Activated CD4-positive, alpha-beta T cell treated with anti-CD3 and anti-CD28 coated beads, Interleukin-2, Interleukin-6, amounts not matched to agents 100 ng/mL and 50 ng/mL, durations not matched to agents 16 hours and 8 hours (primary cell): Measurements from ENCODE around the gene PIKFYVE.
"Not testable (repeated sequence)": the region's sequence is repeated elsewhere in the genome, so short reads cannot be mapped to it uniquely, and the experiment has no call there.

Source experiments
- DNase-seq: peaks from one replicate; pipeline ENCODE4 v3.0.0-alpha.2; 2020

The PIKFYVE gene

GRCh38 chr2:208265801-208266552, at the start of gene PIKFYVE:
TSS of gene PIKFYVE (plus strand) at chr2:208266255. CDS start at chr2:208271520, 5,265 bp downstream.
- DNase-seq, result peak; percentile 96

- DNase-seq, result not testable (repeated sequence)
Measured at GRCh38 chr2:208221873-208222272, 44.2 kb upstream of the PIKFYVE start.

- DNase-seq, result no peak
Measured at GRCh38 chr2:208222351-208222750, 43.7 kb upstream of the PIKFYVE start.

GRCh38 chr2:208224802-208225201, 41.3 kb upstream of the PIKFYVE start:
- no peak for DNase-seq

- DNase-seq, result no peak
Measured at GRCh38 chr2:208227581-208228232, 38.3 kb upstream of the PIKFYVE start.

- DNase-seq, result no peak
Measured at GRCh38 chr2:208228476-208228875, 37.6 kb upstream of the PIKFYVE start.

GRCh38 chr2:208234786-208235185, 31.3 kb upstream of the PIKFYVE start:
- DNase-seq, result no peak

GRCh38 chr2:208235860-208236259, 30.2 kb upstream of the PIKFYVE start:
- no peak for DNase-seq

GRCh38 chr2:208239770-208240493, 26.1 kb upstream of the PIKFYVE start:
- no peak for DNase-seq

GRCh38 chr2:208240619-208241209, 25.3 kb upstream of the PIKFYVE start:
- no peak for DNase-seq

GRCh38 chr2:208244422-208244821, 21.6 kb upstream of the PIKFYVE start:
- DNase-seq, result no peak

GRCh38 chr2:208245746-208246145, 20.3 kb upstream of the PIKFYVE start:
- no peak for DNase-seq

- DNase-seq, result no peak
Measured at GRCh38 chr2:208248601-208249000, 17.5 kb upstream of the PIKFYVE start.

GRCh38 chr2:208249296-208249695, 16.8 kb upstream of the PIKFYVE start:
- DNase-seq, result no peak

- no peak for DNase-seq
Measured at GRCh38 chr2:208250388-208250787, 15.7 kb upstream of the PIKFYVE start.

GRCh38 chr2:208251098-208251497, 15.0 kb upstream of the PIKFYVE start:
- no peak for DNase-seq

GRCh38 chr2:208252716-208253492, 13.2 kb upstream of the PIKFYVE start:
- no peak for DNase-seq

- DNase-seq, result no peak
Measured at GRCh38 chr2:208253600-208254117, 12.4 kb upstream of the PIKFYVE start.

- peak; percentile 87 for DNase-seq
Measured at GRCh38 chr2:208254118-208254870, 11.8 kb upstream of the PIKFYVE start.

- peak; percentile 96 for DNase-seq
Measured at GRCh38 chr2:208254871-208255556, 11.0 kb upstream of the PIKFYVE start, which contains the start of gene IDH1. TSS of gene IDH1 (minus strand) at chr2:208255071. CDS start at chr2:208251551, 3,520 bp downstream.
